ENCODE results near the gene CYTH1. TPM values are rescaled to one million over a fixed set of nuclear protein-coding genes. Genes with fewer than 3 reads are reported as not detected.

CYTH1 gene
- total RNA-seq, 2 donors from 2014 or later, result 23.1 to 27.4 TPM

GRCh38 chr17:78722246-78722761 is 59.8 kb downstream of the CYTH1 start:
- peaks cover 42% of the 10 kb centered on the region for H3K4me1 ChIP-seq (ENCODE audit: control insufficient read depth, insufficient read depth, low read length)
- 63 to 70% methylated on average over 5 to 7 of the region's 7 CpGs for WGBS, 2 experiments (ENCODE audit: insufficient coverage in 1 of 2, insufficient read length in 1 of 2)
- DNase-seq, result peak; percentile 70
- no peaks in the 10 kb centered on the region for H3K36me3 Mint-ChIP-seq (ENCODE audit: low read depth)
- no peak overlapping the region for H3K9ac ChIP-seq (ENCODE audit: extremely low read depth, low read length, poor library complexity, severe bottlenecking)
- no peaks in the 10 kb centered on the region for H3K9me3 Mint-ChIP-seq
- no peaks in the 10 kb centered on the region for H3K27me3 ChIP-seq (ENCODE audit: control insufficient read depth, insufficient read depth, low read length, poor library complexity, severe bottlenecking)
- H3K4me1 Mint-ChIP-seq, result peaks cover 73% of the 10 kb centered on the region
- no peak overlapping the region for H3K4me3 Mint-ChIP-seq
- peaks cover 3% of the 10 kb centered on the region for H3K27me3 Mint-ChIP-seq (ENCODE audit: insufficient read depth)
- no peaks in the 10 kb centered on the region for H3K36me3 ChIP-seq (ENCODE audit: control insufficient read depth, insufficient read depth, low read length)
- H3K27ac Mint-ChIP-seq, result no peak overlapping the region
- no peak overlapping the region for H3K27ac ChIP-seq (ENCODE audit: low read depth, low read length)
- H3K4me3 ChIP-seq (ENCODE audit: low read length), result peak overlapping the region; percentile 79
- no peak for TF ChIP-seq CTCF (conservative IDR thresholded peaks at IDR 0.05)
- H3K9me3 ChIP-seq (ENCODE audit: control insufficient read depth, low read length), result no peaks in the 10 kb centered on the region

GRCh38 chr17:78719630-78720298 is 62.3 kb downstream of the CYTH1 start:
- H3K4me3 ChIP-seq (ENCODE audit: low read length), result no peak overlapping the region
- no peaks in the 10 kb centered on the region for H3K27me3 ChIP-seq (ENCODE audit: control insufficient read depth, insufficient read depth, low read length, poor library complexity, severe bottlenecking)
- Mint-ChIP-seq H3K27me3 (ENCODE audit: insufficient read depth) (no peaks in the 10 kb centered on the region), H3K9me3 (no peaks in the 10 kb centered on the region), H3K4me1 (peaks cover 74% of the 10 kb centered on the region), H3K27ac (no peak overlapping the region), H3K4me3 (no peak overlapping the region), H3K36me3 (ENCODE audit: low read depth) (no peaks in the 10 kb centered on the region)
- H3K9me3 ChIP-seq (ENCODE audit: control insufficient read depth, low read length), result no peaks in the 10 kb centered on the region
- WGBS, 2 experiments (ENCODE audit: insufficient coverage in 1 of 2, insufficient read length in 1 of 2), result 91 to 98% methylated on average over 2 to 3 of the region's 4 CpGs
- no peaks in the 10 kb centered on the region for H3K36me3 ChIP-seq (ENCODE audit: control insufficient read depth, insufficient read depth, low read length)
- H3K27ac ChIP-seq (ENCODE audit: low read depth, low read length), result no peak overlapping the region
- H3K9ac ChIP-seq (ENCODE audit: extremely low read depth, low read length, poor library complexity, severe bottlenecking), result no peak overlapping the region
- no peak for TF ChIP-seq CTCF (conservative IDR thresholded peaks at IDR 0.05)
- peaks cover 40% of the 10 kb centered on the region for H3K4me1 ChIP-seq (ENCODE audit: control insufficient read depth, insufficient read depth, low read length)
- no peak for DNase-seq

GRCh38 chr17:78718575-78719208 is 63.4 kb downstream of the CYTH1 start:
- Histone ChIP-seq H3K4me1 (ENCODE audit: control insufficient read depth, insufficient read depth, low read length) (peaks cover 30% of the 10 kb centered on the region), H3K36me3 (ENCODE audit: control insufficient read depth, insufficient read depth, low read length) (no peaks in the 10 kb centered on the region), H3K27me3 (ENCODE audit: control insufficient read depth, insufficient read depth, low read length, poor library complexity, severe bottlenecking) (no peaks in the 10 kb centered on the region), H3K9me3 (ENCODE audit: control insufficient read depth, low read length) (no peaks in the 10 kb centered on the region), H3K4me3 (ENCODE audit: low read length) (no peak overlapping the region), H3K27ac (ENCODE audit: low read depth, low read length) (no peak overlapping the region), H3K9ac (ENCODE audit: extremely low read depth, low read length, poor library complexity, severe bottlenecking) (no peak overlapping the region)
- Mint-ChIP-seq H3K27me3 (ENCODE audit: insufficient read depth) (no peaks in the 10 kb centered on the region), H3K9me3 (no peaks in the 10 kb centered on the region), H3K36me3 (ENCODE audit: low read depth) (no peaks in the 10 kb centered on the region), H3K4me1 (peaks cover 69% of the 10 kb centered on the region), H3K27ac (no peak overlapping the region), H3K4me3 (no peak overlapping the region)
- TF ChIP-seq CTCF (conservative IDR thresholded peaks at IDR 0.05), result no peak
- WGBS, 2 experiments (ENCODE audit: insufficient coverage in 1 of 2, insufficient read length in 1 of 2), result 90 to 95% methylated on average over 6 to 8 of the region's 8 CpGs
- DNase-seq, result no peak

Measured in endodermal cell (in vitro differentiated cells).